Esophagus muscularis mucosa (tissue), 3 donors: ENCODE data around the gene CUL2.

Experiments used
- POLR2A ChIP-seq: fragments of 450-650 bp; IDR thresholded peaks from one replicate; pipeline ENCODE4 v1.6.1; 2017; ENCODE audit warnings: antibody characterized with exemption, moderate library complexity, mild to moderate bottlenecking, low read depth
- TF ChIP-seq, protein P1 (sequence below), 3 experiments: fragments of 200-600 bp in 2 of 3; fragments of 450-650 bp in 1 of 3; sonication (generic) in 2 of 3; IDR thresholded peaks; one replicate each; pipeline ENCODE4 v1.5.1; 2017 to 2019; ENCODE audit warnings: antibody characterized with exemption in 3 of 3, mild to moderate bottlenecking in 2 of 3, moderate library complexity in 1 of 3

DNA sequence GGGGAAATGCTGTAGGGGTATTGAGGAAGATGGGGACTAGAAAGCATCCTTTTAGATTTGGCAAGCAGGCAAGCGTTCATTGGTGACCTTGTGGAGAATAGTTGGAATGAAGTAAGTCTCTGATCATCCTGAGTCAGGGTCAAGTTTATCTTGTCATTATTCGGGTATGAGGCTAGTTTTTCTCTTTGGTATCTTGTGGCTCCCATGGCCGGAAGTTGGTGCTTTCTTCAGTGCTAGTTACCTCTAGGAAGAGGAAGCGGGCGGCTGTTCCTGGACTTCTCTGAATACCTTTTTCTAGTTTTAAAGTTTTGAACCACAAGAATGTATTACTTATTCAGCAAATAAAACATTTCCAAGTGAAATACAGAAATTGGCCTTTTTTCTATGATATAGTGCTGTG lies 45.7 kb upstream of the CUL2 start:
- no peak for TF ChIP-seq POLR2A
- TF ChIP-seq, protein P1, sequence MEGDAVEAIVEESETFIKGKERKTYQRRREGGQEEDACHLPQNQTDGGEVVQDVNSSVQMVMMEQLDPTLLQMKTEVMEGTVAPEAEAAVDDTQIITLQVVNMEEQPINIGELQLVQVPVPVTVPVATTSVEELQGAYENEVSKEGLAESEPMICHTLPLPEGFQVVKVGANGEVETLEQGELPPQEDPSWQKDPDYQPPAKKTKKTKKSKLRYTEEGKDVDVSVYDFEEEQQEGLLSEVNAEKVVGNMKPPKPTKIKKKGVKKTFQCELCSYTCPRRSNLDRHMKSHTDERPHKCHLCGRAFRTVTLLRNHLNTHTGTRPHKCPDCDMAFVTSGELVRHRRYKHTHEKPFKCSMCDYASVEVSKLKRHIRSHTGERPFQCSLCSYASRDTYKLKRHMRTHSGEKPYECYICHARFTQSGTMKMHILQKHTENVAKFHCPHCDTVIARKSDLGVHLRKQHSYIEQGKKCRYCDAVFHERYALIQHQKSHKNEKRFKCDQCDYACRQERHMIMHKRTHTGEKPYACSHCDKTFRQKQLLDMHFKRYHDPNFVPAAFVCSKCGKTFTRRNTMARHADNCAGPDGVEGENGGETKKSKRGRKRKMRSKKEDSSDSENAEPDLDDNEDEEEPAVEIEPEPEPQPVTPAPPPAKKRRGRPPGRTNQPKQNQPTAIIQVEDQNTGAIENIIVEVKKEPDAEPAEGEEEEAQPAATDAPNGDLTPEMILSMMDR (IDR thresholded peaks at IDR 0.05), result no peak
